Endodermal cell (in vitro differentiated cells): ENCODE measurements around the gene CEACAM6. TPM values are rescaled to one million over a fixed set of nuclear protein-coding genes. Genes with fewer than 3 reads are reported as not detected.
"Not testable (repeated sequence)": the region's sequence is repeated elsewhere in the genome, so short reads cannot be mapped to it uniquely, and the experiment has no call there.

Source experiments
- DNase-seq: peaks from one replicate; pipeline ENCODE4 v3.0.0-alpha.2; 2017
- H3K27ac ChIP-seq: 2 replicates; pipeline ENCODE4 v1.5.1; 2013; ENCODE audit warnings: mild to moderate bottlenecking, low read depth, low read length, moderate library complexity
- H3K27me3 ChIP-seq: 2 replicates; pipeline ENCODE4 v1.6.1; 2013; ENCODE audit warnings: mild to moderate bottlenecking, low read length, moderate library complexity; ENCODE audit not compliant: insufficient read depth, control insufficient read depth, poor library complexity, severe bottlenecking
- H3K36me3 ChIP-seq: 2 replicates; pipeline ENCODE4 v1.7.0; 2013; ENCODE audit warnings: mild to moderate bottlenecking, low read length, moderate library complexity; ENCODE audit not compliant: control insufficient read depth, insufficient read depth
- H3K4me1 ChIP-seq: one replicate; pipeline ENCODE4 v1.7.0; 2013; ENCODE audit warnings: low read length; ENCODE audit not compliant: control insufficient read depth, insufficient read depth
- H3K4me3 ChIP-seq: 2 replicates; pipeline ENCODE4 v1.5.1; 2013; ENCODE audit warnings: mild to moderate bottlenecking, low read length, moderate library complexity
- H3K9ac ChIP-seq: 2 replicates; pipeline ENCODE4 v1.6.1; 2013; ENCODE audit warnings: mild to moderate bottlenecking, low read length, moderate library complexity; ENCODE audit not compliant: poor library complexity, severe bottlenecking; ENCODE audit errors: extremely low read depth
- H3K9me3 ChIP-seq: 2 replicates; pipeline ENCODE4 v1.6.1; 2013; ENCODE audit warnings: mild to moderate bottlenecking, low read length, moderate library complexity; ENCODE audit not compliant: control insufficient read depth
- H3K27ac Mint-ChIP-seq: 2 replicates; pipeline ENCODE4 v1.8.0; 2020; ENCODE audit warnings: mixed read lengths
- H3K27me3 Mint-ChIP-seq: 2 replicates; pipeline ENCODE4 v1.8.0; 2021; ENCODE audit warnings: mild to moderate bottlenecking, mixed read lengths; ENCODE audit not compliant: insufficient read depth
- H3K36me3 Mint-ChIP-seq: 2 replicates; pipeline ENCODE4 v1.8.0; 2020; ENCODE audit warnings: low read depth, mixed read lengths
- H3K4me1 Mint-ChIP-seq: 2 replicates; pipeline ENCODE4 v1.8.0; 2020; ENCODE audit warnings: mixed read lengths
- H3K4me3 Mint-ChIP-seq: 2 replicates; pipeline ENCODE4 v1.8.0; 2020; ENCODE audit warnings: mild to moderate bottlenecking, moderate library complexity, mixed read lengths
- H3K9me3 Mint-ChIP-seq: 2 replicates; pipeline ENCODE4 v1.8.0; 2020; ENCODE audit warnings: mild to moderate bottlenecking, mixed read lengths
- CTCF ChIP-seq: fragments of 200-600 bp; sonication (generic); conservative IDR thresholded peaks from 2 replicates; pipeline ENCODE4 v1.5.0; 2021; ENCODE audit warnings: antibody characterized with exemption, mild to moderate bottlenecking
- WGBS, 2 experiments: methylation state at CpG; one replicate each; pipeline versions ENCODE4 v1.1.5 to v1.1.7; 2013; ENCODE audit warnings: missing lambda C conversion rate in 2 of 2, mixed read lengths in 1 of 2; ENCODE audit not compliant: insufficient coverage in 1 of 2, insufficient read length in 1 of 2; 5-methylcytosine and 5-hydroxymethylcytosine counted together
- total RNA-seq, 2 donors: library from RNA; stranded (reverse); fragmentation: NEBNext Ultra II Directional in 1 of 2; extraction: Animal tissue kit (Norgen Biotek cat#: 25700) in 1 of 2; gene quantifications; 2 replicates in 1 of 2; 3 replicates in 1 of 2; pipeline ENCODE4 v1.2.1, GENCODE V29; 2021

Gene CEACAM6
- total RNA-seq, 2 donors from 2014 or later = not detected

- 58 to 83% methylated on average over 3 to 5 of the region's 5 CpGs for WGBS, 2 experiments
- no peak for TF ChIP-seq CTCF
Observed at GRCh38 chr19:41707871-41708371, 47.4 kb upstream of the CEACAM6 start.

GRCh38 chr19:41708481-41708880 is 46.8 kb upstream of the CEACAM6 start, which contains the start of gene CEACAM5:
Gene CEACAM5, plus strand, starts transcription at chr19:41708626. Its CDS starts 106 bp downstream, at chr19:41708732.
- Histone ChIP-seq H3K4me1 (no peaks in the 10 kb centered on the region), H3K4me3 (no peak within 1 kb of the TSS), H3K27ac (no peak within 1 kb of the TSS), H3K9ac (no peak within 1 kb of the TSS), H3K36me3 (no peaks in the 10 kb centered on the region), H3K27me3 (no peaks in the 10 kb centered on the region), H3K9me3 (no peaks in the 10 kb centered on the region)
- H3K27me3 Mint-ChIP-seq = peaks cover 4% of the 10 kb centered on the region
- DNase-seq = no peak
- no peak for TF ChIP-seq CTCF
- no peaks in the 10 kb centered on the region for H3K36me3 Mint-ChIP-seq
- peaks cover 92% of the 10 kb centered on the region for H3K9me3 Mint-ChIP-seq
- WGBS, 2 experiments = 25 to 50% methylated on average over 2 to 4 of the region's 4 CpGs
- H3K27ac Mint-ChIP-seq = no peak within 1 kb of the TSS
- no peaks in the 10 kb centered on the region for H3K4me1 Mint-ChIP-seq
- H3K4me3 Mint-ChIP-seq = no peak within 1 kb of the TSS

More at GRCh38 chr19:41707871-41708371, 47.4 kb upstream of the CEACAM6 start:
- Histone ChIP-seq H3K36me3 (no peaks in the 10 kb centered on the region), H3K27ac (no peak overlapping the region), H3K27me3 (no peaks in the 10 kb centered on the region), H3K9me3 (no peaks in the 10 kb centered on the region), H3K4me1 (no peaks in the 10 kb centered on the region), H3K4me3 (no peak overlapping the region), H3K9ac (no peak overlapping the region)
- peak; percentile 13 for DNase-seq
- peaks cover 91% of the 10 kb centered on the region for H3K9me3 Mint-ChIP-seq
- H3K27me3 Mint-ChIP-seq = peaks cover 4% of the 10 kb centered on the region
- H3K36me3 Mint-ChIP-seq = no peaks in the 10 kb centered on the region
- H3K4me1 Mint-ChIP-seq = no peaks in the 10 kb centered on the region
- no peak overlapping the region for H3K4me3 Mint-ChIP-seq
- no peak overlapping the region for H3K27ac Mint-ChIP-seq

GRCh38 chr19:41709516-41709915 is 45.8 kb upstream of the CEACAM6 start:
- H3K4me3 ChIP-seq, H3K27me3 ChIP-seq, H3K4me1 ChIP-seq, H3K27ac ChIP-seq, H3K36me3 ChIP-seq, H3K4me1 Mint-ChIP-seq, H3K9me3 ChIP-seq, H3K9ac ChIP-seq, H3K4me3 Mint-ChIP-seq, H3K27me3 Mint-ChIP-seq, H3K36me3 Mint-ChIP-seq, H3K27ac Mint-ChIP-seq, DNase-seq: not testable (repeated sequence)
- H3K9me3 Mint-ChIP-seq = peaks cover 96% of the 10 kb centered on the region
- WGBS, 2 experiments = 87 to 90% methylated on average over 5 to 8 of the region's 8 CpGs
